Lung microvascular endothelial cell (primary cell): ENCODE measurements around the gene ELMO1. TPM values are rescaled to one million over a fixed set of nuclear protein-coding genes. Genes with fewer than 3 reads are reported as not detected.
"Not testable (repeated sequence)": the region's sequence is repeated elsewhere in the genome, so short reads cannot be mapped to it uniquely, and the experiment has no call there.

Experiments
- DNase-seq, 2 donors: peaks; one replicate each; pipeline versions ENCODE4 v3.0.0 to v3.0.0-alpha.2; 2010; ENCODE audit warnings: low read depth in 2 of 2
- total RNA-seq: library from RNA; depleted of rRNA; stranded (reverse); fragments of >200 nt; gene quantifications from 2 replicates; pipeline ENCODE4 v1.2.1, GENCODE V29; 2014

Gene ELMO1
- total RNA-seq, 1 donor from 2014 or later, result 36.5 TPM

- no peak for DNase-seq
Measured at GRCh38 chr7:36985866-36986400, 462.7 kb downstream of the ELMO1 start.

GRCh38 chr7:36985316-36985715, 463.3 kb downstream of the ELMO1 start:
- DNase-seq, result no peak

GRCh38 chr7:36984710-36985312, 463.9 kb downstream of the ELMO1 start:
- no peak for DNase-seq

- DNase-seq, result no peak
Measured at GRCh38 chr7:36984041-36984521, 464.6 kb downstream of the ELMO1 start.

- no peak for DNase-seq
Measured at GRCh38 chr7:36982766-36983165, 465.9 kb downstream of the ELMO1 start.

GRCh38 chr7:36979810-36980248, 468.8 kb downstream of the ELMO1 start:
- no peak for DNase-seq

GRCh38 chr7:36978461-36978860, 470.2 kb downstream of the ELMO1 start:
- no peak for DNase-seq

GRCh38 chr7:36977878-36978277, 470.8 kb downstream of the ELMO1 start:
- DNase-seq, result no peak

- not testable (repeated sequence) for DNase-seq
Measured at GRCh38 chr7:36973534-36973933, 475.1 kb downstream of the ELMO1 start.

- DNase-seq, result no peak
Measured at GRCh38 chr7:36972140-36972518, 476.5 kb downstream of the ELMO1 start.

GRCh38 chr7:36971515-36972139, 477.0 kb downstream of the ELMO1 start:
- no peak for DNase-seq

- DNase-seq, result no peak
Measured at GRCh38 chr7:36970551-36971514, 477.8 kb downstream of the ELMO1 start.

- peak; percentile 22 to 74 for DNase-seq
Measured at GRCh38 chr7:36969376-36969775, 479.3 kb downstream of the ELMO1 start.

- peak; percentile 74 to 78 for DNase-seq
Measured at GRCh38 chr7:36967387-36967786, 481.3 kb downstream of the ELMO1 start.

- no peak for DNase-seq
Measured at GRCh38 chr7:36966636-36967035, 482.0 kb downstream of the ELMO1 start.

GRCh38 chr7:36966039-36966438, 482.6 kb downstream of the ELMO1 start:
- DNase-seq, result peak; percentile 48 to 89

GRCh38 chr7:36965625-36966024, 483.0 kb downstream of the ELMO1 start:
- peak in 1 of 2 donors; percentile 39 for DNase-seq

GRCh38 chr7:36964297-36964696, 484.4 kb downstream of the ELMO1 start:
- no peak for DNase-seq

- no peak for DNase-seq
Measured at GRCh38 chr7:36962367-36962766, 486.3 kb downstream of the ELMO1 start.

GRCh38 chr7:36961693-36962092, 487.0 kb downstream of the ELMO1 start:
- DNase-seq, result no peak

GRCh38 chr7:36961097-36961496, 487.6 kb downstream of the ELMO1 start:
- no peak for DNase-seq

- DNase-seq, result no peak
Measured at GRCh38 chr7:36960105-36960504, 488.6 kb downstream of the ELMO1 start.
